ENCODE data around the gene TEX14. TPM values are rescaled to one million over a fixed set of nuclear protein-coding genes. Genes with fewer than 3 reads are reported as not detected.
"Not testable (repeated sequence)": the region's sequence is repeated elsewhere in the genome, so short reads cannot be mapped to it uniquely, and the experiment has no call there.

TEX14 gene
- polyA plus RNA-seq, 3 donors = 0.44 to 0.73 (median 0.70) TPM

DNA sequence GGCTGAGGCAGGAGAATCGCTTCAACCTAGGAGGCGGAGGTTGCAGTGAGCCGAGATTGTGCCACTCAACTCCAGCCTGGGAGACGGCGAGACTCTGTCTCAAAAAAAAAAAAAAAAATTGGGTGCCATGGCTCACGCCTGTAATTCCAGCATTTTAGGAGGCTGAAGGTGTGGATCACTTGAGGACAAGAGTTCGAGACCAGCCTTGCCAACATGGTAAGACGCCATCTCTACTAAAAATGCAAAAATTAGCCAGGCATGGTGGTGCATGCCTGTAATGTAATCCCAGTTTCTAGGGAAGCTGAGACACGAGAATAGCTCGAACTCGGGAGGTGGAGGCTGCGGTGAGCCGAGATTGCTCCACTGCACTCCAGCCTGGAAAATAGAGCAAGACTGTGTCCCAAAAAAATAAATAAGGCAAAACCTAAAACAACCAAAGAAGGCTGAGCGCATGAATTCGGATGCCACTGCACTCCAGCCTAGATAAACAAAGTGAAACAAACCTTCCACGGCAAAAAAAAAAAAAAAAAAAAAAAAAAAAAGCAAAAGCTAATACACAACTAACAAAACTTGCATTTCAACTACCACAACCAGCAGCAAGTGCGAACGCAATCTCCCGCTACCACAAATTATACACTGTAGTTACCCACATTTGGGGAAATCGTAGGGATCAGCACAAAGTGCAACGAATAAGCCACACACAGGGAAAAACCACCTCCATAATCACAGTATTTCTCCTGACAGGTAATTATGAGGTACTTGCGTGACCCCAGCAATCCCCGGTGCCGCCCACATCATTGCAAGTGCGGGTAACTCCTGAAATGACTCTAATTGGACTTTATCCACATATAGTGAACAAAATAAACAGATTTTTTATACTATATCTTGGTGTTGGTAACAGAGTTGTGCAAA lies 25.6 kb downstream of the TEX14 start:
- no peak for DNase-seq (ENCODE audit: extremely low read depth in 1 of 11, low read depth in 9 of 11, low spot score in 4 of 11)

DNA sequence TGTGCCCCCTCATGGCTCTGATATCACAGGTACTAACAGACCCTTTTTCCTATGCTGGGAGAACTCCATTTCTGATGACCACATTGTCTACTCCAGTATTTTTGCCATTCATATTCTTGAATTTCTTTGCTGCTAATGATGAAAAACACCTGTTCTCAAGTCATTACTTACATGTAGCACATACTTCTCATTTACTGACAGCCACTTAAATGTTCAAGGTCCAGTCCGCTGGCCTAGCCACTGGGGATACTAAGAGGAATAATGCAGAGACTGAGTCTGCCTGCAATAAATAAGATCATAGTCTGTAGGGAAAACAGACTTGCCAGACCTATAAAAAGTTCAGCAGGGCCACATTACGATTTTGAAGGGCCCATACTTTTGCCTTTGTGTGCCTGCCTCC lies 27.5 kb downstream of the TEX14 start:
- DNase-seq (ENCODE audit: extremely low read depth in 1 of 11, low read depth in 9 of 11, low spot score in 4 of 11) = no peak

DNA sequence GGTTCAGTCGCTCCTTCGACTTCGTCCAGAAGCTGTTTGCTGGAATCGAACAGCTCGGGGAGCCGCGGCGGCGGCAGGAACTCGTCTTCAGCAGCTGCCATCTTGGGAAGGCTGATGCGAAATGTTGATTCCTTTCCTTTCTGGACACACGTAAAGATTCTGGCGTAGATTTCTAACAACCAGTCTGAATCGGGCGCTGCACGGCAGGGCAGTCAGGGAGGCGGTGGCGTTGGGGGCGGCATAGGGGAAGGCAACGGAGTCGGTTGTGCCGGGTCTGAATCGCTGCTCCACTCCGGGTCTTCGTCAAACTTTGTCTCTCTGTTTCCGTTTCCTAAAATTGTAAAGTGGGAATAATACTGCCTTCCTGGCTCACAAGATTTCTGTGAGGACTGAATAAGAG lies 30.3 kb downstream of the TEX14 start:
- no peak for DNase-seq (ENCODE audit: extremely low read depth in 1 of 11, low read depth in 9 of 11, low spot score in 4 of 11)

DNA sequence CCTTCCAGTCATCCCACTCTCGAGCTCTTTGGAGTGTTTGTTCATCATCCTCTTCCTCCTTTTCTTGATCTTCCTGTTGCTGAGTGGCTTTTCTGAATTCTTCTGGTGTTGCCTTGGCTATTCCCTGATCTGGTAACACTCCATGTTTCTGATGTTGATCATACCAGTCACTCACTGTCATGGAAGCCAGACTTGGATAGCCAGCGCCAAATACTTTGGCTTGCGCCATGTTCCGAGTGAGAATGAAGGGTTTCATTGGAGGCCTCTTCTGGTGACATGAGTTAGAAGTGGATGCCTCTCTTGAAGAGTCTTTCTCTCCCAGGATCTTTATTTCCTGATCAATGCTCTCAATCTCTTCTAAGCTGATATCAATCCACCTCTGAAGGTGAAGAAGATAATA lies 31.2 kb downstream of the TEX14 start:
- no peak for DNase-seq (ENCODE audit: extremely low read depth in 1 of 11, low read depth in 9 of 11, low spot score in 4 of 11)

DNA sequence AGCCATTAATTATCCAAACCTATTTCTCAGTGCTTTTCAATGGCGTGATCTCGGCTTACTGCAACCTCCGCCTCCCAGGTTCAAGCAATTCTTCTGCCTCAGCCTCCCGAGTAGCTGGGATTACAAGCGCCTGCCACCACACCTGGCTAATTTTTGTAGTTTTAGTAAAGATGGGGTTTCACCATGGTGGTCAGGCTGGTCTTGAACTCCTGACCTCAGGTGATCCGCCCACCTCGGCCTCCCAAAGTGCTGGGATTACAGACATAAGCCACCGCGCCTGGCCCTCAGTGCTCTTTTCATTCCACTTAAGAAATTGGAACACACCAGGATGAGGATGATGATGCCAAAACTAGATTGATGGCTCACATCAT lies 32.1 kb downstream of the TEX14 start:
- not testable (repeated sequence) for DNase-seq (ENCODE audit: extremely low read depth in 1 of 11, low read depth in 9 of 11, low spot score in 4 of 11)

DNA sequence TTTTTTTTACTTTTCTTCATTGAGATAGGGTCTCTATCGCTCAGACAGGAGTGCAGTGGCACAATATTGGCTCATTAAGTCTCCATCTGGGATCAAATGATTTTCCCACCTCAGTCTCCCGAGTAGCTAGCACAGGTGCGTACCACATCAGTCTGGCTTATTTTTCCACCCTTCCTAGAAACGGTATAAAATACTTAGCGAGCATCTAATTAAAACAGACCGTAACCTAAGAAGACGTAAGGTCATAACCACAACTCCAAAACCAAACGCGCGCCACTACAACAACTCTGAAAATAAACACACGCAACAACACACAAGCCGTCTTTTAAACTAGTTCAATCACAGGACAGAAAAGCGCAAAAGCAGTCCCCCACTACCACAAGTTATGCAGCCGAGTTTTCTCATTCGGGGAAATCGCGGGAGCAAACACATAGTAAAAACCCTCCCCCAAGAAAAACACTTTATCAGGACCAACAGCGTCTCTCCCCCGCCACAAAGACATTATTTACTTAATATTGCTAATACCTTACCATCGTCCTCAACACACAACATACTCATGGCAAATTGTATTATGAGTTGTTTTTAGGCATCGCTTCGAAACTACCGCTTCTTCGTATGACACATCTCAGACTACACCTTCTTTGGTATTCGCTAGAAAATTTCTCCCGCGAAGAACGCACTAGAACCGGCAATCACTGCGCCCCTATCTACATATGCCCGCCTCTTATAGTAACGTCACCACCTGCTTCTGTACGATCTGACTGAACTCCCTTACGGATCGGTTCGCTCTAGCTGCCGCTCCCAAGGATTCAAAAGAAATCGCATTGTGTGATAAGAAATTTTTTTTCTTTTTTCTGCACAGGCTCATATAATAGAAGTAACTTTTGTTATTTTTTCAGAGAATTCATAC lies 32.8 kb downstream of the TEX14 start:
- peak; percentile 78 to 96 (median 94) for DNase-seq (ENCODE audit: extremely low read depth in 1 of 11, low read depth in 9 of 11, low spot score in 4 of 11)

DNA sequence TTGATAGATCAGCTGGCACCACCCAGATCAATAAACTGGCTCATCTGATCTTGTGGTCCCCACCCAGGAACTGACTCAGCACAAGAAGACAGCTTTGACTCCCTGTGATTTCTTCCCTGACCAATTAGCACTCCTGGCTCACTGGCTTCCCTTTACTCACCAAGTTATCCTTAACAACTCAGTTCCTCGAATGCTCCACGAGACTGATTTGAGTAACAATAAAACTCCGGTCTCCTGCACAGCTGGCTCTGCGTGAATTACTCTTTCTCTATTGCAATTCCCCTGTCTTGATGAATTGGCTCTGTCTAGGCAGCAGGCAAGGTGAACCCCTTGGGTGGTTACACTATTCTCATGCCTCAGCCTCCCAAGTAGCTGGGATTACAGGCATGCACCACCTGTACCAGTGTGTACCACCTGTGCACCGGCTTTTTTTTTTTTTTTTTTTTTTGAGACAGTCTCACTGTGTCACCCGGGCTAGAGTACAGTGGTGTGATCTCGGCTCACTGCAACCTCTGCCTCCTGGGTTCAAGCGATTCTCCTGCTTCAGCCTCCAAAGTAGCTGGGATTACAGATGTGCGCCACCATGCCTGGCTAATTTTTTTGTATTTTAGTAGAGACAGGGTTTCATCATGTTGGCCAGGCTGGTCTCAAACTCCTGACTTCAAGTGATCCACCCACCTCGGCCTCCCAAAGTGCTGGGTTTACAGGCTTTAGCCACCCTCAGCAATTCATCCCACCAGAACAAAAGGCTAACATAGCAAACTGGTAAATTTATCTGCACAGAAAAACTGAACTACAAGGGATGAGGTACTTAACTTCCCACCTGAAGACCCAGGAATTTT lies 33.7 kb downstream of the TEX14 start:
- not testable (repeated sequence) for DNase-seq (ENCODE audit: extremely low read depth in 1 of 11, low read depth in 9 of 11, low spot score in 4 of 11)

DNA sequence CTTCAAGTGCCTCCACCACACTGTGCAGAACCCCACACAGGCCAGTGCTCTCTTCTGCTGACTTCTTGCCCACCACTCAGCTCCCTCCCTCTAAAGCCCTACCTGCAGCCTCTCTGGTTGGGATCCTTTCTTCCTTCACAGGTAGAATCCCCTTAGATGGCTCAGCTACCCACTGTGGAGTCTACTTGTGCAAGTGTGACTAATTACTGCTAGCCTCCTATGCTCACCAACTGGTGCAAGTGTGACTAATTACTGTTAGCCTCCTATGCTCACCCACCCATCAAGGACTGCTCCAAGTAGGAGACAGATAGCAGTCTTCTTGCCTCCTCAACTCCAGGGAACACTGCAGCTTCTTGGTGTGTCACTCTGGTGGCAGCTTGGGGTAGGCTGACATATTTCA lies 43.6 kb downstream of the TEX14 start:
- no peak for DNase-seq (ENCODE audit: extremely low read depth in 1 of 11, low read depth in 9 of 11, low spot score in 4 of 11)

DNA sequence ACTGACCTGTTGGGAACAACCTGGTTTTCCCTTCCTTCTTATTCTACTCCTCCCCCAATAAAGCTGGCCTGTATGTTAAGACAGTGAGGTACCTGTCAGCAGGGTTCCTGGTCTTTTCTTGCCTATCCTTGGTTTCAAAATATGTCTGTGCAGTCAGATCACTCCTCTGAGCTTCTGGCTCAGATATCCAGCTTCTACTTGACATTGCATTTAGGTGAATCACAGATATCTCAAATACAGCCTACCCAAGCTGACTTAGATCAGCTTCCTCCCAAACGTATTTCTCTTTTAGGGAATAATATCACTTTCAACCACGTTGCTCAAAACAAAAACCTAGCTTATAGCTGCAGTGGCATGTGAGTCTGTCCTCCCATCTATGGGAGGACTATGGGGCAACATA lies 48.7 kb downstream of the TEX14 start:
- DNase-seq (ENCODE audit: extremely low read depth in 1 of 11, low read depth in 9 of 11, low spot score in 4 of 11) = no peak

DNA sequence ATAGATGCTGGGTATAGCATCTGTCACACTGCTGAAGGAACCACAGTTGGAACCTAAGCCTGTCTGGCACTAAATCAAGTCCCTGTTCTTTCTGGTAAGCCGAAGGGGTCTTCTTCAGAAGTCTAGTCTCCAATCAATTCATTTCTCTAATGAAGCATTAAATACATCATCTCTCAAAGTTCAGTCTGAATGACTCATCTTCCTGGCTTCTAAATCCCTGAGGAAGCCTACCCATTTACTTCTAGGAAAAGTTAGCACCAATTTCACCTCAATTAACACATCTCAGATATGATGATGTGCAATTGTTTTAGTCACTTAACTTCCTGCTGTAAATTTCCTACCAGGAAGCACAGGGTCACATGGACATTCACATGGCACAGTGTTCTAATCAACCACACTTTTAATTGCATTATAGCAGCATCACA lies 49.9 kb downstream of the TEX14 start:
- no peak for DNase-seq (ENCODE audit: extremely low read depth in 1 of 11, low read depth in 9 of 11, low spot score in 4 of 11)

DNA sequence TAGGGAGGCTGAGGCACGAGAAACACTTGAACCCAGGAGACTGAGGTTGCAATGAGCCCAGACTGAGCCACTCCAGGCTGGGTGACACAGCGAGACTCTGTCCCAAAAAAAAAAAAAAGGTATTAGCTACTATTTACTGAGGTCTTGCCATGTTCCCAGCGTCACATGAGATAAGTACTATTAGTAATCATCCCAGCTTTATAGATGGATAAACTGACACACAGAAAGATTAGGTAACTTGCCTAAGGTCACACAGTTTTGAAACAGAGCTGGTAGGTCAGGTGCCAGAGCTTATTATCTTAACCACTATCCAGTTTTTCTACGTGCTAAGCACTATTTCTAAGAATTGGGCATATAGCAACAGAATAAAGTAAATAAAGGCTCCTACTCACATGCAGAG lies 51.6 kb downstream of the TEX14 start:
- DNase-seq (ENCODE audit: extremely low read depth in 1 of 11, low read depth in 9 of 11, low spot score in 4 of 11) = no peak

DNA sequence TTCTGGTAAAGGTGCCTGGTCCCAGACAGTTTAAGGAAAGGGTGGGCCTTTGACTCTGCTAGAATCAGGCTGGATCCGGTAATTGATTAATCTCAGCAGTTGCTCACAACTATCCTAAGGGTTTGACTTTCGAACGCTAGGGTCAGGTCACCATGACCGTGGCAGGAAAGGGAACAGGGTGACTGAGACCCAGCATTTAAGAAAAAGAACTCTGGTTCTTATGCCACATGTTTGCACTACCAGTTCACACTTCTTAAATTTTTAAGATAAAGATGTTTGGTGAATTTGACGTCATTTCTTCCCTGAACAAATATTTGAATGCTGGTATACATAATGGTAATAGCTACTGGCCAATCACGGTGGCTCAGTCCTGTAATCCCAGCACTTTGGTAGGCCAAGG lies 52.2 kb downstream of the TEX14 start:
- no peak for DNase-seq (ENCODE audit: extremely low read depth in 1 of 11, low read depth in 9 of 11, low spot score in 4 of 11)

DNA sequence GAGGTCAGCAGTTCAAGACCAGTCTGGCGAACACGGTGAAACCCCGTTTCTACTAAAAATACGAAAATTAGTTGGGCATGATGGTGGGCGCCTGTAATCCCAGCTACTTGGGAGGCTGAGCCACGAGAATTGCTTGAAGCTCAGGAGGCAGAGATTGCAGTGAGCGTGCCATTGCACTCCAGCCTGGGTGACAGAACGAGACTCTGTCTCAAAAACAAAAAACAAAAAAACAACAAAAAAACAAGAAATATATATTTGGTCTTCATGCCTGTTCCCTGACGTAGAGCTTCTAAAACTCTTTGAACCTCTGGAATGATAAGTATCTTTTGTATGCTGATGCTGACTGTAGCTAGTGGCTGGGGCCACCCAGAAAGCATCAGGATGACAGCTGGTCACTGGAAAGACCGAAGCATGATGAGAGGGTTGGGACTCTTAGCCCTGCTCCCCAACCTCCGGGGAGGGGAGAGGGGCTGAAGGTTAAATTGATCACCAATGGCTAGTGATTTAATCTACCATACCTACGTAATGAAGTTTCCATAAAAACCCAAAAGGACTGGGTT lies 54.8 kb downstream of the TEX14 start:
- DNase-seq (ENCODE audit: extremely low read depth in 1 of 11, low read depth in 9 of 11, low spot score in 4 of 11) = no peak

DNA sequence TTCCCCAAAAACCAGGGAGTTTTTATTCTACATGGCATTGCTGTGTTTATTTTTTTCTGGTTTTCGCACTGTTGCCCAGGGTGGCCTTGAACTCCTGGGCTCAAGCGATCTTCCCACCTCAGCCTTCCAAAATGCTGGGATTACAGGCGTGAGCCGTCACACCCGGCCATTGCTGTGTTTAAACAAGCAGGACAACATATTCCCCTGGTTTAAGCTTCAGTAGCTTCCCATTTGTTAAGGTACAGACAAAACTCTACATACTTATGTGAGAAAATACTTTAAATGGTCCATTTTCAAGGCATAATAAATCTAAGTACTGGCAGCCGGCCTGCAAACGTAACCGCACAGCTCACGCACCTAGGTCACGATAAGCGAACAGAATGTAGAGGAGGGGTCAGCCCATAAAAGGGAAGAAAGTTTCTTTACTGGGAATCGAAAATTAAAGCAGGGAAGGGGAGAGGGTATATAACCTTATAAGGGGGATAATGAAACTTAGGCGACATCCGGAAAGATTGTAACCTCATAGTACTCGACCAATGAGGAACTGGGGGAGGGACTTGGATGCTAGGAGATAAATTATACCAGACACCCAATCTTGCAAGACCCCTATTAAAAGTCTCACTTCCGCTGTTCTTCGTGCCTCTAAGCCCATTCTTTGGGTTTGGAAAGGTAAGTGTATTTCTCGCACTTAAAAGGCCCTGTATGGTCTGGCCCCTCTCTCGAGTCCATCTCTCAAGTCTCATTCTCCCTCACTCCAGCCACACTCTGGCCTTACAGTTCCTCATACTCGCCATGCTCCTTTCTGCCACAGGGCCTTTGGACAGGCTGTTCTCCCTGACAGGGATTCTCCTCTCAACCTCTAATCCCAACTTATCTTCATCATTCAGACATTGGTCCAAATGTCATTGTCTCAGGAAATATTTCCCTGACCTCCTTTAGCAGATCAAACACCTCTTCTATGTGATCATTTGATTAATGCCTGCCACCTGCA lies 59.2 kb downstream of the TEX14 start:
- peak in 7 of 11 donors; percentile 12 to 55 (median 20) for DNase-seq (ENCODE audit: extremely low read depth in 1 of 11, low read depth in 9 of 11, low spot score in 4 of 11)

DNA sequence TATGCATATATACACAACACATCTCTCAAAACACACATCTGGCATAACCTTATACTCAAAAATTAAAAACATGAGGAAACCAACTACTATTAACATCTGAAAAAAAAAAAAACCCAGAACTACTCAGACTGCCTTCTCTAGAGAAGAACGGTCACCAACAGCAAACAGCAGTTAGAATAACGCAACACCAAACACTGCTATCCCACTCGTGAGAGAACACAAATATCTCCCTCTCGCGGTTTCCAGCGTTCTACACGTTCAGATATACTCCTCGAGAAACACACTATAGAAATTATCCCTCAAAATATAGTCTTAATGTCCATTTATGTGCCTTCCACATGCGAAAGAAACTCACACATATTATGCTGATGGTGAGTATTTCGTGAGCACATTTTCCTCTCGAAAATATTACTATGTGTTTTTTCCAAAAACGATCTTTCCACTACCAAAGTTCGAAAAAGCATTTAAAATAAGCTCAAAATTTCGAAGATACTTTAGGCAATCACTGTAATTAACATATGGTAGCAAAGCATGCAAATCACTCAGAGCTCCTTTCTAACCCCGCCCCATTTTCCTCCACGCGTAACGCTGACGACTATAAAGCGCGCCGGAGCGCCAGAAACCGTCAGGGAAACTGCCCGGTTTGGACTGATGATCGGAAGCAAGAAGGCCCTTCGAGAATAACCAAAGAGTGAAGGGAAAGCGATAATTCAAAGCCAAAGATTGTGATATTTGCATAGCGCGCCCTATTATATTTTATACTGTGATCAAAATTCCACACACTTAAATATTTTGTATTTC lies 60.1 kb downstream of the TEX14 start:
- DNase-seq (ENCODE audit: extremely low read depth in 1 of 11, low read depth in 9 of 11, low spot score in 4 of 11) = peak; percentile 92 to 99 (median 97)

DNA sequence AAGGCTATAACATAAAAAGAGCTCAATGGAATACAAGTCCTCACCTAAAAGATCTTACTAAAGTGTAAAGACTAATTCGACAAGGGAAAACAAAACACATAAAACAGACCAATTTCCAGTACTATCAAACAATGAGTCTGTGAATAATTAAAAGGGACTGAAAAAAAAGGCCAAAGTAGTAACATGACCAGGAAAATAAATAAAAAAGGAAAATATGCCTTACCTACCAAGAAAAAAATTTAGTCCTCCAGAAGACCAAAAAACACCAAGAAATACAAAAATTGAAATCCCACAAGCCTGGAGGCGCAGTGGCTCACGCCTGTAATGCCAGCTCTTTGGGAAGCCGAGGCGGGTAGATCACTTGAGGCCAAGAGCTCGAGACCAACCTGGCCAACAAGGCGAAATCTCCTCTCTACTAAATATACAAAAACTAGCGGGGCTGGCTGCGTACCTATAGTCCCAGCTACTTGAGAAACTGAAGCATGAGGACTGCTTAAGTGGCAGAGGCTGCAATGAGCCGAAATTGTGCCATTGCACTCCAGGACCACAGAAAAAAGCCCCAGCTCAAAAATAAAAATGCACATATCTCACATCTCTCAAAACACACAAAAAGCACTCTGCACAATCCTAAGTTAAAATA lies 60.8 kb downstream of the TEX14 start:
- DNase-seq (ENCODE audit: extremely low read depth in 1 of 11, low read depth in 9 of 11, low spot score in 4 of 11) = peak in 3 of 11 donors; percentile 6 to 45 (median 26)
